AG04450 (cell line): ENCODE data around the gene LCP1. TPM values are rescaled to one million over a fixed set of nuclear protein-coding genes. Genes with fewer than 3 reads are reported as not detected.

Source experiments
- CTCF ChIA-PET: fragments of 300-600, 350-600 bp; formaldehyde crosslinking; extraction: SDS; loops from one replicate; lab custom pipeline; 2022; ENCODE audit warnings: antibody characterized with exemption, inconsistent platforms; lab: Charles Lee
- POLR2A ChIA-PET: fragments of 350-600 bp; formaldehyde crosslinking; extraction: SDS; loops from one replicate; lab custom pipeline; 2021; ENCODE audit warnings: antibody characterized with exemption, inconsistent platforms; lab: Yijun Ruan, JAX
- DNase-seq: peaks from one replicate; pipeline ENCODE4 v3.0.0-alpha.2; 2011; ENCODE audit warnings: low read depth, low spot score
- H3K27ac ChIP-seq: one replicate; pipeline ENCODE4 v1.5.1; 2012; ENCODE audit warnings: low read depth, low read length, control low read depth
- H3K27me3 ChIP-seq: one replicate; pipeline ENCODE4 v1.6.0; 2012; ENCODE audit warnings: low read length; ENCODE audit not compliant: control insufficient read depth, insufficient read depth
- H3K4me3 ChIP-seq: 2 replicates; pipeline ENCODE4 v1.5.1; 2011; ENCODE audit warnings: mild to moderate bottlenecking, low read depth, low read length, control low read depth
- H3K9me3 ChIP-seq: 2 replicates; pipeline ENCODE4 v1.5.1; 2012; ENCODE audit warnings: low read length; ENCODE audit not compliant: control insufficient read depth, insufficient read depth
- polyA plus RNA-seq: library from polyadenylated mRNA; depleted of rRNA; stranded (reverse); fragments of >200 nt; gene quantifications from 2 replicates; pipeline ENCODE4 v1.2.3, GENCODE V29; 2011
- TF ChIP-seq, protein P1 (sequence below): IDR thresholded peaks from 2 replicates; pipeline ENCODE4 v1.5.1; 2011; ENCODE audit warnings: low read depth, low read length, control low read depth, inconsistent platforms

Gene LCP1
- polyA plus RNA-seq, 1 experiment, result not detected

- Histone ChIP-seq H3K4me3 (no peak overlapping the region), H3K27me3 (no peaks in the 10 kb centered on the region), H3K27ac (no peak overlapping the region), H3K9me3 (no peaks in the 10 kb centered on the region)
- POLR2A ChIA-PET, result no interaction called here
- CTCF ChIA-PET, result no interaction called here
- TF ChIP-seq, protein P1, sequence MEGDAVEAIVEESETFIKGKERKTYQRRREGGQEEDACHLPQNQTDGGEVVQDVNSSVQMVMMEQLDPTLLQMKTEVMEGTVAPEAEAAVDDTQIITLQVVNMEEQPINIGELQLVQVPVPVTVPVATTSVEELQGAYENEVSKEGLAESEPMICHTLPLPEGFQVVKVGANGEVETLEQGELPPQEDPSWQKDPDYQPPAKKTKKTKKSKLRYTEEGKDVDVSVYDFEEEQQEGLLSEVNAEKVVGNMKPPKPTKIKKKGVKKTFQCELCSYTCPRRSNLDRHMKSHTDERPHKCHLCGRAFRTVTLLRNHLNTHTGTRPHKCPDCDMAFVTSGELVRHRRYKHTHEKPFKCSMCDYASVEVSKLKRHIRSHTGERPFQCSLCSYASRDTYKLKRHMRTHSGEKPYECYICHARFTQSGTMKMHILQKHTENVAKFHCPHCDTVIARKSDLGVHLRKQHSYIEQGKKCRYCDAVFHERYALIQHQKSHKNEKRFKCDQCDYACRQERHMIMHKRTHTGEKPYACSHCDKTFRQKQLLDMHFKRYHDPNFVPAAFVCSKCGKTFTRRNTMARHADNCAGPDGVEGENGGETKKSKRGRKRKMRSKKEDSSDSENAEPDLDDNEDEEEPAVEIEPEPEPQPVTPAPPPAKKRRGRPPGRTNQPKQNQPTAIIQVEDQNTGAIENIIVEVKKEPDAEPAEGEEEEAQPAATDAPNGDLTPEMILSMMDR, result no peak
- DNase-seq, result no peak
Measured at GRCh38 chr13:46178143-46178542, 3.8 kb downstream of the LCP1 start.

DNA sequence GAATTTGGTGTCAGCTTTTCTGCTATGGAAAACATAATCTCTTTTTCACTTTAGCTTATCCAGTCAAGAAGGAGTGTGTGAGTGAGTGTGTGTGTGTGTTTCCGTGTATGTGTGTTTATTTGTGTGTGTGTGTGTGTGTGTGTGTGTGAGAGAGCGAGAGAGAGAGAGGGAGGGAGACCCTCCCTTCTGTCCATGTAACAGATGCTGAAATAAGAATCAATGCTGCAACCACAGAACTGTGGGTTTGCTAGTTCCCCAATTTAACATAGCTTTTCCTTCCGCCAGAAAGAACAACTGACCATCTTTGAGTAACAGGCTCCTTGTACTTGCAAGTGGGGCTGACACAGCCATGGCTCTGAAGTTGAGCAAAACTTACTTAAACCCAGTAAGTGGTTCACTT is 5.2 kb downstream of the LCP1 start:
- H3K9me3 ChIP-seq, result no peaks in the 10 kb centered on the region
- ChIA-PET POLR2A (interaction anchor here (0.5 to 0.7 kb wide), 2 partner anchors 621 to 1142 kb away, joined by 3 read pairs; no protein-coding TSS in a partner anchor), CTCF (no interaction called here)
- no peaks in the 10 kb centered on the region for H3K27me3 ChIP-seq
- TF ChIP-seq, protein P1, result no peak
- H3K27ac ChIP-seq, result no peak overlapping the region
- H3K4me3 ChIP-seq, result no peak overlapping the region
- no peak for DNase-seq

DNA sequence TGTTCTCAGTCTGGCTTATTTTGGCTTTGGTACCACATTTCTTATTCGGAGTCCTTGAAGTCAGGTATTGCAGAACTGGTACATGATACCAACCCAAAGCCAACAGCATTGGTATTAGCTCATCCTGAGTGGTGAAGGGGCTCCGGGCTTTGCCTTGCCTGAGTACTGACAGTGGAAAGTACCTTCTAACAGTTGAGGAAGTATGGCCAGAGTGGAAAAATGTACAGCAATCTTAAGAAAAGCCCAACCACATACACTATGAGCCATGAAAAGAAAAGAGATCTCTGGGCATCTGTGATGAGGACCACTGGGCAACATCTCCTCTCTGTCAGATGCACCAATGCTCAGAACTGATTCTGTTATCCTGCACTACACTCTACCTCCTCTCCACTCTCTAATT is 8.3 kb downstream of the LCP1 start:
- Histone ChIP-seq H3K9me3 (no peaks in the 10 kb centered on the region), H3K27ac (no peak overlapping the region), H3K27me3 (no peaks in the 10 kb centered on the region), H3K4me3 (no peak overlapping the region)
- DNase-seq, result no peak
- TF ChIP-seq, protein P1, result no peak
- POLR2A ChIA-PET, result no interaction called here
- CTCF ChIA-PET, result interaction anchor here (1.0 kb wide), 1 partner anchor 13 kb away, joined by 4 read pairs; no protein-coding TSS in a partner anchor

GRCh38 chr13:46172531-46172991 is 9.4 kb downstream of the LCP1 start:
- no peak overlapping the region for H3K27ac ChIP-seq
- no peak overlapping the region for H3K4me3 ChIP-seq
- ChIA-PET POLR2A (no interaction called here), CTCF (interaction anchor here (0.6 to 3.5 kb wide), 2 partner anchors 12 to 21 kb away, joined by 3 to 20 read pairs; no protein-coding TSS in a partner anchor)
- TF ChIP-seq, protein P1, result no peak
- DNase-seq, result no peak
- H3K9me3 ChIP-seq, result no peaks in the 10 kb centered on the region
- H3K27me3 ChIP-seq, result no peaks in the 10 kb centered on the region

GRCh38 chr13:46171739-46172138 is 10.2 kb downstream of the LCP1 start:
- H3K27me3 ChIP-seq, result no peaks in the 10 kb centered on the region
- no peak for DNase-seq
- no peaks in the 10 kb centered on the region for H3K9me3 ChIP-seq
- CTCF ChIA-PET, result interaction anchor here (3.5 kb wide), 1 partner anchor 12 kb away, joined by 20 read pairs; no protein-coding TSS in a partner anchor
- POLR2A ChIA-PET, result no interaction called here
- H3K27ac ChIP-seq, result no peak overlapping the region
- no peak overlapping the region for H3K4me3 ChIP-seq
- TF ChIP-seq, protein P1, result no peak
